ENCODE results near the gene COL8A2. TPM values are rescaled to one million over a fixed set of nuclear protein-coding genes. Genes with fewer than 3 reads are reported as not detected.
A peak's percentile ranks its signal among the peaks of the same experiment; 100 is the strongest.

COL8A2 gene
- total and polyA plus RNA-seq, 2 of the 4 experiments (the other 2 are of a cell fraction), result 0.54 to 1.1 TPM

- TF ChIP-seq USF2 (IDR thresholded peaks at IDR 0.05; ENCODE audit: low read depth, low read length) (no peak), MXI1 (IDR thresholded peaks at IDR 0.05; ENCODE audit: borderline replicate concordance, low read depth, low read length) (peak; percentile 54; the same call in 1 of the 2 replicates)
- Histone ChIP-seq H2BK15ac (ENCODE audit: low read depth, low read length) (no peak overlapping the region), H3K27ac (ENCODE audit: insufficient read depth, low read length) (peak overlapping the region; percentile 97), H2AK9ac (replicated peaks; ENCODE audit: low read depth, low read length, poor library complexity) (peak overlapping the region; percentile 100), H3K4me1 (ENCODE audit: control insufficient read depth, insufficient read depth, low read length) (peaks cover 27% of the 10 kb centered on the region), H3K4me3 (ENCODE audit: insufficient read depth, low read depth, low read length) (peak overlapping the region; percentile 98), H3K9me3 (ENCODE audit: control insufficient read depth, insufficient read depth, low read length) (no peaks in the 10 kb centered on the region), H3K56ac (ENCODE audit: extremely low read depth, insufficient read depth, low read length) (0 out of 2 replicates have a peak overlapping the region, but pooled peaks have one; percentile 26), H3K18ac (ENCODE audit: low read depth, low read length) (no peak overlapping the region), H3K79me1 (ENCODE audit: low read depth in 1 of 2, low read length in 2 of 2) (peaks cover 6 to 53% of the 10 kb centered on the region in 2 experiments; a peak in 3 of 4 replicates), H3K4me2 (ENCODE audit: low read depth, low read length) (peak overlapping the region; percentile 64), H4K5ac (ENCODE audit: low read depth, low read length) (no peak overlapping the region), H2BK120ac (ENCODE audit: low read depth, low read length) (no peak overlapping the region), H4K91ac (ENCODE audit: insufficient read depth, low read depth, low read length) (no peak overlapping the region), H4K20me1 (ENCODE audit: insufficient read depth, low read length) (peaks cover 67% of the 10 kb centered on the region), H2AK5ac (ENCODE audit: low read depth, low read length) (peak overlapping the region; percentile 98), H3K9me1 (ENCODE audit: insufficient read depth, low read length) (peaks cover 27% of the 10 kb centered on the region), H2BK20ac (ENCODE audit: low read depth, low read length) (no peak overlapping the region), H3K14ac (replicated peaks; ENCODE audit: low read depth, low read length) (peak overlapping the region; percentile 57; the same call in 1 of the 2 replicates), H3K23ac (ENCODE audit: low read depth, low read length) (peak overlapping the region; percentile 96), H3K4ac (ENCODE audit: low read depth, low read length) (peak overlapping the region; percentile 71; the same call in 1 of the 2 replicates), H3K36me3 (ENCODE audit: control insufficient read depth, insufficient read depth, low read length) (peaks cover 15% of the 10 kb centered on the region), H2AFZ (replicated peaks; ENCODE audit: low read length, poor library complexity) (no peak overlapping the region), H3K9ac (ENCODE audit: low read depth, low read length) (peak overlapping the region; percentile 99), H4K8ac (ENCODE audit: low read depth in 2 of 2, low read length in 2 of 2) (peak overlapping the region in 1 of 2 experiments; percentile 22; a peak in 1 of 4 replicates), H3K27me3 (ENCODE audit: control insufficient read depth, insufficient read depth, low read length) (no peaks in the 10 kb centered on the region), H2BK5ac (ENCODE audit: low read depth, low read length, poor library complexity, severe bottlenecking) (peak overlapping the region; percentile 99)
- in situ Hi-C loops (cut with MboI; ENCODE audit: low sequenced_read_pairs) (no loop called here), intact Hi-C loops (cut with micrococcal nuclease) (loop anchor here (5.0 kb wide), 1 partner anchor 44 kb away; no protein-coding TSS in a partner anchor), dilution Hi-C loops (cut with HindIII; ENCODE audit: low sequenced_read_pairs, unreplicated experiment) (no loop called here)
- ChIA-PET POLR2A (ENCODE audit: unreplicated experiment) (no interaction called here), CTCF (interaction anchor here (0.6 to 2.3 kb wide), 2 partner anchors 30 to 156 kb away, joined by 8 to 10 read pairs; no protein-coding TSS in a partner anchor)
- no TSS peak for BruUV-seq (replicated peaks)
- DNase-seq (no peak), ATAC-seq (ENCODE audit: low read depth) (no peak)
- 80% methylated on average over 2 of the region's 9 CpGs; no CpG with 5 or more reads in 1 of the 2 experiments for WGBS, 2 experiments (ENCODE audit: extremely low coverage in 2 of 2, insufficient read length in 1 of 2)
Measured at GRCh38 chr1:36157973-36158826, 33.2 kb upstream of the COL8A2 start.
